ENCODE measurements around the gene HSD11B2.

Gene HSD11B2

GRCh38 chr16:67483731-67484525 is 53.0 kb downstream of the HSD11B2 start:
- ChIA-PET POLR2A (no interaction called here), CTCF (interaction anchor here (1.0 to 26.6 kb wide), 6 partner anchors 11 to 445 kb away, joined by 3 to 661 read pairs (median 6); no protein-coding TSS in a partner anchor)
- TF ChIP-seq, protein P1, sequence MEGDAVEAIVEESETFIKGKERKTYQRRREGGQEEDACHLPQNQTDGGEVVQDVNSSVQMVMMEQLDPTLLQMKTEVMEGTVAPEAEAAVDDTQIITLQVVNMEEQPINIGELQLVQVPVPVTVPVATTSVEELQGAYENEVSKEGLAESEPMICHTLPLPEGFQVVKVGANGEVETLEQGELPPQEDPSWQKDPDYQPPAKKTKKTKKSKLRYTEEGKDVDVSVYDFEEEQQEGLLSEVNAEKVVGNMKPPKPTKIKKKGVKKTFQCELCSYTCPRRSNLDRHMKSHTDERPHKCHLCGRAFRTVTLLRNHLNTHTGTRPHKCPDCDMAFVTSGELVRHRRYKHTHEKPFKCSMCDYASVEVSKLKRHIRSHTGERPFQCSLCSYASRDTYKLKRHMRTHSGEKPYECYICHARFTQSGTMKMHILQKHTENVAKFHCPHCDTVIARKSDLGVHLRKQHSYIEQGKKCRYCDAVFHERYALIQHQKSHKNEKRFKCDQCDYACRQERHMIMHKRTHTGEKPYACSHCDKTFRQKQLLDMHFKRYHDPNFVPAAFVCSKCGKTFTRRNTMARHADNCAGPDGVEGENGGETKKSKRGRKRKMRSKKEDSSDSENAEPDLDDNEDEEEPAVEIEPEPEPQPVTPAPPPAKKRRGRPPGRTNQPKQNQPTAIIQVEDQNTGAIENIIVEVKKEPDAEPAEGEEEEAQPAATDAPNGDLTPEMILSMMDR (IDR thresholded peaks at IDR 0.05; ENCODE audit: insufficient read depth, low read length, missing control alignments): no peak
- no peak overlapping the region for H3K4me3 ChIP-seq (ENCODE audit: low read depth, low read length)
- no peak for DNase-seq (ENCODE audit: low read depth, low spot score)

- H3K4me3 ChIP-seq (ENCODE audit: low read depth, low read length): no peak overlapping the region
- CTCF ChIA-PET: interaction anchor here (0.6 to 26.6 kb wide), 5 partner anchors 8 to 75 kb away, joined by 3 to 661 read pairs (median 5); partner anchors contain the start of gene CTCF
- POLR2A ChIA-PET: no interaction called here
- no peak for DNase-seq (ENCODE audit: low read depth, low spot score)
- TF ChIP-seq, protein P1 (IDR thresholded peaks at IDR 0.05; ENCODE audit: insufficient read depth, low read length, missing control alignments): no peak
Observed at GRCh38 chr16:67486805-67487204, 55.9 kb downstream of the HSD11B2 start.

All from AG04449 (cell line).